Activated T-helper 1 cell treated with Interleukin-2 at 50 U/mL for 16 hours (primary cell): ENCODE data around the gene PDE9A.

Experiments
- DNase-seq: peaks from one replicate; pipeline ENCODE4 v3.0.0-alpha.2; 2020; ENCODE audit warnings: low read depth

The PDE9A gene

DNA sequence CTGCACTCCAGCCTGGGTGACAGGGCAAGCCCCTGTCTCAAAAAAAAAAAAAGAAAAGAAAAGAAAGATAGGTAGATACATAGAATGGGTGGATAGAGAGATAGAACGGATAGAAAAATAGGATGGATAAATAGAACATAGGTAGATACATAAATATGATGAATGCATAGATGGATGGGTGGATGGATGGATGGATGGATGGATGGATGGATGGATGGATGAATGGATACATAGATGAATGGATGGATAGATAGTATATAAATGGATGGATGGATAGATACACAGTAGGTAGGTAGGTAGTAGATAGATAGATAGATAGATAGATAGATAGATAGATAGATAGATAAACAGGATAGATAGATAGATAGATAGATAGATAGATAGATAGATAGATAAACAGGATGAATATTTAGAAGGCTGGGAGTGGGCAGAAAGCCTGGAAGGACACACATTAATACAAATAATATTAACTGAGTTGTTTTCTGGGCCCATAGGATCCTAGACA, 87.0 kb downstream of the PDE9A start:
- no peak for DNase-seq

DNA sequence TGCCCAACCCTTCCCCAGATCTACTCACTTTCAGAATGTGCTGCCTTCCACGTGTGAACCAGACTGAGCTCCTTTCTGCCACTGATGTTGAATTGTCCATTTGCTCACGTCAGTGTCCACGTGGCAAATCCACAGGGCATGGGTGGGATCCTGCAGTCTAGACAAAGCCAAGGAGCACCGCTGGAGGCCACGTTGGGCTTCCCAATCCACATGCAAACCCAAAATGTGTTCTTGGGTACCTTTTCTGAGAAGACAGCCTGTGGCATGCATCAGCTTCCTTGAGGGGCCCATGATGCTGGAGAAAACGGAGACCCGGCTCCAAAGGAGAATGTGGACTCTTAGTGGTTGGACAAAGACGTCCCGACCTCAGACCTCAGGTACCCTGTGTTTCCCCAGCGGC, 87.6 kb downstream of the PDE9A start:
- DNase-seq: no peak

- no peak for DNase-seq
Measured at GRCh38 chr21:42744520-42745445, 91.4 kb downstream of the PDE9A start.

- no peak for DNase-seq
Measured at GRCh38 chr21:42745511-42746239, 92.3 kb downstream of the PDE9A start.

- no peak for DNase-seq
Measured at GRCh38 chr21:42746240-42746592, 92.8 kb downstream of the PDE9A start.

- peak; percentile 30 for DNase-seq
Measured at GRCh38 chr21:42746593-42747275, 93.3 kb downstream of the PDE9A start.

GRCh38 chr21:42747276-42747701, 93.9 kb downstream of the PDE9A start:
- no peak for DNase-seq

GRCh38 chr21:42747746-42748351, 94.4 kb downstream of the PDE9A start:
- no peak for DNase-seq

DNA sequence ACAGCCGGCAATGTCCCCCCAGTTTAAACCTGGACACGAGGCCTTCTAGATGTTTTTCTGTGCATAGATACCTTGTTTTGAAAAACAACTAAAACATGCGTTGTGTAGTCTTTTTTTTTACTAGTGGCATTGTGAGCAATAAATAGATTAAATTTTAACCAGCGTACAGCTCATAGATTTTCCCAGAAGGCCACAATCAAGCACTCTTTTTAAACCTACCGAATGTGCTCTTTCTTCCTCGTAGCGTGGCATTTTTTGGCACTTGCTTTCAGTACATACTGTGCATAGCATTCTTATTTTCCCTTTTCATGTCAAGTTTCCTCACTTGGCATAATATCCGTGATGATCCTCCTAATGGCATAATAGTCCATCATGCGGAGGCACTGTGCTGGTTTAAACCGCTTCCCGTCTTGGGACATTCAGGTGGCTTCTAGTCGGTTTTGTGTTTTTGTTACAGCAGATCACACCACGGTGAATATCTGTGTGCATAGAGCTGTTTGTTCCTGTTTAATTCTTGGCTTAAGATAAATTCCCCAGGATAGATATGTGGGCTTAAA, 95.3 kb downstream of the PDE9A start:
- DNase-seq: no peak

GRCh38 chr21:42750737-42751530, 97.5 kb downstream of the PDE9A start:
- no peak for DNase-seq

DNA sequence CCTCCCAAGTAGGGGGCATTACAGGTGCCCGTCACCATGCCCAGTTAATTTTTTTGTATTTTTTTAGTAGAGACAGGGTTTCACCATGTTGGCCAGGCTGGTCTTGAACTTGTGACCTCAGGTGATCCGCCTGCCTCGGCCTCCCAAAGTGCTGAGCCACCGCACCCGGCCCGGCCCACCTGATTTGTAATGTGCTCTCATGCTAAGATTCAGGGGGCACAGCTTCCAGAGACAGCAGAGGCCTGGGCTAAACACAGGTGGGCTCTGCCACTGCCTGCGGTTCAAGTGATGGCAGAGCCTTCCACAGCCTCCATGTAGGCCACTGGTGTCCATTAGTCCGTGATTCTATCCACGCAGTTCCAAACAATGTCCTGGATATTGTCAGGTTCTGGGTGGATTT, 98.4 kb downstream of the PDE9A start:
- no peak for DNase-seq

DNA sequence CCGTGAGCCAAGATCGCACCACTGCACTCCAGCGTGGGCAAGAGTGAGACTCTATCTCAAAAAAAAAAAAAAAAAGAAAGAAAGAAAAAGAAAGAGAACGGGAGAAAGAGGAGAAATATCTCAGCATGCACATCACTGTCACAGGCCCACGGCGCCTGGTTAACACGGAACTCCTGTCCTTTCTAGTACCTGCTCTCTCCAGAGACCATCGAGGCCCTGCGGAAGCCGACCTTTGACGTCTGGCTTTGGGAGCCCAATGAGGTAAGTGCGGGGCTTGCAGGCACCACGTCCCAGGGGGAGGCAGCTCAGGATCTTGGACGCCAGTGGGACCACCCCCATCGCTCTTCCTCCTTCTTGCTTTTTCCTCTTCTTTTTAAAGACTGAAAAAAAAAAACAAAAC, 100.4 kb downstream of the PDE9A start:
- no peak for DNase-seq

DNA sequence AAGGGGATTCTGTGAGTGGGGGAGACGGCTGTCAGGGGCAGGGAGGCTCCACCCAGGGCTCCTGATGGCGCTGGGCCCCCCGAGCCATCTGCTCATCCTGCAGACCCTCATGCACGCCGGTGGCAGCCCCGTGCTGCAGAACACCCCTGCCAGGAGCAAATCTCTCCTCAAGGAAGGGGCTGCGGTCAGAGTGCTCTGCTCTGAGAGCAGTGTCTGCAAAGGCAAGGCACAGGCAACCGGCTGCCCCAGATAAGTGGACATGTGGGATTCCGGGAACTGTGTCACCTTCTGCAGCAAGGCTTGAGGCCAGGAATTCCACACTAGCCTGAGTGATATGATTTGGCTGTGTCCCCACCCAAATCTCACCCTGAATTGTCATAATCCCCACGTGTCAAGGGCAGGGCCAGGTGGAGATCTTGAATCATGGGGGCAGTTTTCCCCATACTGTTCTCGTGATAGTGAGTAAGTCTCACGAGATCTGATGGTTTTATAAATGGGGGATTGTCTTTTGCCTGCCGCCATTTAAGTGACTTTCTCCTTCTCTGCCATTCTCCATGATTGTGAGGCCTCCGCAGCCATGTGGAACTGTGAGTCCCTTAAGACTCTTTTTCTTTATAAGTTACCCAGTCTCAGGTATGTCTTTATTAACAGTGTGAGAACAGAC, 101.0 kb downstream of the PDE9A start:
- DNase-seq: no peak

GRCh38 chr21:42755031-42755665, 101.7 kb downstream of the PDE9A start:
- no peak for DNase-seq

DNA sequence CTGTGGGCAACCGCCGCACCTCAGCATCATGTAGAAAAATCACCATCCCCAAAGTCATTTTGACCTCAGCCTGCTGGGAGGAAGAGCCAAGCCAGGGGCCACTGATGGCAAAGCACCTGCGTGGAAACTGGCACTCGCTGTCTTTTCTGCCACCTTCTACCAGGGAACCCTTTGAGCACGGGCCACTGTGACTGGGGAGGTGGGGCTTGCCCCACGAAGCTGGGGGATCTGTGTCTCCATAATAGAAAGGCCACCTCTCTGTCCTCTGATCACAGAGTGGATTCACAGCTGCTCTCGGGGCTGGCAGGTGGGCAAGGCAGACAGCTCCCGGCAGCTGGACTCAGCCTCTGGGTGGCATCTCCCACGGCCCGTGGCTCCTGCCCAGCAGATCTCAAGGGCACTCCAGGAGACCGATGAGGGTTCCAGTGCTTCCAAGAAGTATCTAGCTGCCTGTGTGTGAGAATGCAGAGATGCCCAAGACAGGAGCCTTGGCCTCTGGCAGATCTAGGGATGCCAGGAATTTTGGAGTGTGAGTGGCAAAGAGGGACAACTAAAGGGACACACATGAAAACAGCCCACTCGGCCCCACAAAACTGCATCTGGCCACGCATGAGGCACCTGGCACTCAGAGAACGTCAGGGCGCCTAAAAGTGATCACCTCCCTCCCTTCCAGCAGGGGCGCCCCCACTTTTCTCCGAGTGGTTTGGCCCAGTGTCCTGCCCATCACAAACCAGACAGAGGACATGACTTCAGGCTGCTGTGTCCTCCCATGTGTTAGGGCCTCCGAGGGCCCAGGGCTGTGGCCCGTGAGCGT, 102.6 kb downstream of the PDE9A start:
- DNase-seq: no peak

- no peak for DNase-seq
Measured at GRCh38 chr21:42756580-42757250, 103.3 kb downstream of the PDE9A start.

DNA sequence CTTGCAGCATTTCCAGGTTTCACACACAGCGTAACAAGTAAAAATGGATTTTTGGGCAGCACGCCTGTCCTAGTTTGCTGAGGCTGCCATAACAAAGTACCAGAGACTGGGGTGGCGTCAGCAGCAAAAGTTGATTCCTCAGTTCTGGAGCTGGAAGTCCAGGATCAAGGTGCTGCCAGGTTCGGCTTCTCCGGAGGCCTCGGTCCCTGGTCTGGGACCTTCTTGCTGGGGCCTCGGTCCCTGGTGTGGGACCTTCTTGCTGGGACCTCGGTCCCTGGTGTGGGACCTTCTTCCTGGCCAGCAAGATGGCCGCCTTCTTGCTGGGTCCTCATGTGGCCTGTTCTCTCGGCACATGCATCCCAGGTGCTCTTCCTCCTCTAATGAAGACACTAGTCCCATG, 104.0 kb downstream of the PDE9A start:
- DNase-seq: no peak
